K562 (cell line): ENCODE results near the gene CYB5R2. TPM values are rescaled to one million over a fixed set of nuclear protein-coding genes. Genes with fewer than 3 reads are reported as not detected.

Experiments
- ATAC-seq: fragments of 200-7000 bp; cut with Tn5 transposase; 3 replicates; pipeline ENCODE4 v1.9.1; 2020; ENCODE audit warnings: moderate library complexity
- BruUV-seq: library from RNA; stranded (reverse); fragments of 400-500 nt; replicated peaks from 2 replicates; lab custom pipeline; 2021; lab: Mats Ljungman, UMichigan
- CTCF ChIA-PET: fragments of 300-600 bp; formaldehyde crosslinking; extraction: SDS; loops from one replicate; lab custom pipeline; 2021; ENCODE audit warnings: low intra/inter-chr PET ratio; lab: Yijun Ruan, JAX
- POLR2A ChIA-PET: fragments of 300-600, 350-650 bp; sonication (Branson Sonifier 250); formaldehyde crosslinking; extraction: SDS; loops from one replicate; lab custom pipeline; 2021; ENCODE audit warnings: antibody characterized with exemption, inconsistent platforms; lab: Yijun Ruan, JAX
- DNase-seq, 4 experiments: peaks; one replicate each; pipeline versions ENCODE4 v3.0.0 to v3.0.0-alpha.2; 2011 to 2018; ENCODE audit warnings: low spot score in 3 of 4, mixed read lengths in 3 of 4; ENCODE audit errors: extremely low read depth in 1 of 4
- FAIRE-seq: peaks from 2 replicates; lab custom pipeline; 2011; peaks lifted over from hg19 to GRCh38; lab: Jason Lieb, UNC
- H2AFZ ChIP-seq: 2 replicates; pipeline ENCODE4 v1.6.0; 2011; ENCODE audit warnings: low read depth, low read length, control low read depth, inconsistent platforms
- H3K27ac ChIP-seq: fragments of 200-600 bp; 3 replicates; pipeline ENCODE4 v1.8.0; 2011; ENCODE audit warnings: low read depth, mild to moderate bottlenecking, control low read depth, inconsistent platforms, low read length, moderate library complexity, mixed read lengths; ENCODE audit errors: extremely low read depth
- H3K27me3 ChIP-seq, 2 experiments: fragments of 300-600 bp in 1 of 2; 2 replicates in 1 of 2; 3 replicates in 1 of 2; pipeline versions ENCODE4 v1.6.0 to v1.8.0; 2011; ENCODE audit warnings: inconsistent platforms in 2 of 2, low read length in 2 of 2, mild to moderate bottlenecking in 1 of 2, mixed read lengths in 1 of 2, moderate library complexity in 1 of 2; ENCODE audit not compliant: control insufficient read depth in 2 of 2, insufficient read depth in 2 of 2
- H3K36me3 ChIP-seq: fragments of 300-600 bp; 3 replicates; pipeline ENCODE4 v1.8.0; 2011; ENCODE audit warnings: mild to moderate bottlenecking, low read length, inconsistent platforms; ENCODE audit not compliant: control insufficient read depth, insufficient read depth
- H3K4me1 ChIP-seq, 2 experiments: fragments of 200-600 bp in 1 of 2; replicated peaks in 1 of 2; 2 replicates in 1 of 2; 3 replicates in 1 of 2; pipeline versions ENCODE4 v1.5.1 to v1.8.0; 2011; ENCODE audit warnings: inconsistent platforms in 2 of 2, low read length in 2 of 2, mild to moderate bottlenecking in 1 of 2, mixed read lengths in 1 of 2, moderate library complexity in 1 of 2; ENCODE audit not compliant: control insufficient read depth in 2 of 2, insufficient read depth in 2 of 2
- H3K4me2 ChIP-seq: 2 replicates; pipeline ENCODE4 v1.6.1; 2011; ENCODE audit warnings: low read length, control low read depth, inconsistent platforms, mixed read lengths; ENCODE audit not compliant: insufficient read depth
- H3K4me3 ChIP-seq: fragments of 200-600 bp; sonication (generic), shearing (Covaris generic); 2 replicates; pipeline ENCODE4 v1.5.1; 2016; ENCODE audit warnings: control low read depth, inconsistent platforms
- H3K79me2 ChIP-seq: fragments of 200-600 bp; 3 replicates; pipeline ENCODE4 v1.8.0; 2011; ENCODE audit warnings: low read length, inconsistent platforms; ENCODE audit not compliant: control insufficient read depth, insufficient read depth
- H3K9ac ChIP-seq, 2 experiments: 2 replicates each; pipeline versions ENCODE4 v1.6.0 to v1.6.1; 2011; ENCODE audit warnings: low read depth in 2 of 2, low read length in 2 of 2, control low read depth in 1 of 2, inconsistent platforms in 1 of 2, mild to moderate bottlenecking in 1 of 2, mixed read lengths in 1 of 2; ENCODE audit not compliant: insufficient read depth in 1 of 2
- H3K9me1 ChIP-seq: one replicate; pipeline ENCODE4 v1.6.0; 2011; ENCODE audit warnings: inconsistent platforms, mild to moderate bottlenecking, low read length, moderate library complexity; ENCODE audit not compliant: control insufficient read depth, insufficient read depth
- H3K9me3 ChIP-seq: replicated peaks from 2 replicates; pipeline ENCODE4 v1.5.1; 2011; ENCODE audit warnings: low read depth, low read length, inconsistent platforms; ENCODE audit not compliant: control insufficient read depth, insufficient read depth
- H4K20me1 ChIP-seq: replicated peaks from 2 replicates; pipeline ENCODE4 v1.6.1; 2011; ENCODE audit warnings: low read length, inconsistent platforms, mixed read lengths; ENCODE audit not compliant: control insufficient read depth, insufficient read depth
- MAFG ChIP-seq: fragments of 450-650 bp; conservative IDR thresholded peaks from 2 replicates; pipeline ENCODE4 v1.6.1; 2016; ENCODE audit warnings: missing genetic modification characterization, missing compliant biosample characterization
- SMARCA5 ChIP-seq: fragments of 450-650 bp; IDR thresholded peaks from 2 replicates; pipeline ENCODE4 v1.6.1; 2016
- SPI1 ChIP-seq: IDR thresholded peaks from 2 replicates; pipeline ENCODE4 v1.6.1; 2011; ENCODE audit warnings: low read depth, low read length, control low read depth, borderline replicate concordance
- WGBS: fragments of 100-300 bp; shearing (Covaris generic); methylation state at CpG from one replicate; pipeline ENCODE4 v1.1.6; 2016; ENCODE audit warnings: low coverage, mixed read lengths; ENCODE audit not compliant: insufficient coverage; ENCODE audit errors: missing lambda C conversion rate; 5-methylcytosine and 5-hydroxymethylcytosine counted together
- in situ Hi-C: fragments of 300-500 bp; cut with MboI; formaldehyde crosslinking; loops from 4 replicates; pipeline ENCODE4 v1.15.0; 2018; ENCODE audit warnings: inconsistent platforms, mixed read lengths
- intact Hi-C: fragments of 100-400 bp; cut with micrococcal nuclease; formaldehyde crosslinking; loops from 2 replicates; pipeline ENCODE4 v1.14.2; 2022
- polyA plus RNA-seq, 8 experiments: library from polyadenylated mRNA; depleted of rRNA in 4 of 8; stranded (reverse) in 5 of 8; unstranded in 3 of 8; fragments of >200 nt; fragmentation: Nextera tagmentation in 2 of 8; fragmentation: Illumina TruSeq in 1 of 8; extraction: Ambion mirVana in 2 of 8; extraction: Trizol in 1 of 8; gene quantifications; 2 replicates each; pipeline versions ENCODE4 v1.2.1 to v1.2.3, GENCODE V29; 2011 to 2014; ENCODE audit warnings: inconsistent platforms in 1 of 8, missing spikeins in 1 of 8
- total RNA-seq, 7 experiments: library from RNA; depleted of rRNA in 6 of 7; stranded (reverse); fragments of >200 nt in 6 of 7; fragmentation: Illumina TruSeq in 2 of 7; extraction: Trizol in 2 of 7; gene quantifications; 2 replicates each; pipeline versions ENCODE4 v1.2.1 to v1.2.3, GENCODE V29; 2011 to 2021; ENCODE audit warnings: low replicate concordance in 1 of 7
- TF ChIP-seq, protein P1 (sequence below): fragments of 250-450 bp; sonication (Bioruptor Pico); IDR thresholded peaks from 2 replicates; pipeline ENCODE4 v1.5.0; 2021

The CYB5R2 gene
- total and polyA plus RNA-seq, 9 of the 15 experiments (the other 6 are each of a cell fraction or from before 2014, with no cell fraction given), result 8.2 to 28.7 (median 13.6) TPM

DNA sequence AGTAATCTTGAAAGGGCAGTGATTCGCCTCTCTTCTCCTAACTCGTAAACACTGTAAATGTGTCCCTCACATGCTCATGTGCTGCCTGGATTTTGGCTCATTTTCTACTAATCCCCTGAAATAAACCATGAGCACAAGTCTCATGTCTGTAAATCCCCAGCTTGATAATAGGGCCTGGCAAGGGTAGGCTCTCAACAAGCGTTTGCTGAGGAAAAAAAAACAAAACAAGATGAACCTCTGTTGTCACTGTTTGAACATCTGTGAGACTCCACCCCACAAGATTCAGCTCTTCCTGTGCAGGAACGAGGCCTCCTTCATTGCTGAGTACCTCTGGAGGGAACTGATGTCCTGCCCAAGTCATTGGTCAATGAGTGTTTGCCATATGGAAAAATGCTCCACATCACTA is 4.5 kb upstream of the CYB5R2 start:
- Histone ChIP-seq H3K27ac (no peak overlapping the region), H3K4me3 (no peak overlapping the region), H3K36me3 (no peaks in the 10 kb centered on the region), H2AFZ (no peak overlapping the region), H3K27me3 (peaks cover 0 to 16% of the 10 kb centered on the region in 2 experiments; a peak in 2 of 5 replicates), H3K9me3 (no peaks in the 10 kb centered on the region), H3K79me2 (no peaks in the 10 kb centered on the region), H4K20me1 (no peaks in the 10 kb centered on the region), H3K9ac (no peak overlapping the region), H3K9me1 (no peaks in the 10 kb centered on the region), H3K4me2 (no peak overlapping the region), H3K4me1 (peaks cover 0 to 12% of the 10 kb centered on the region in 2 experiments; a peak in 3 of 5 replicates)
- no peak for ATAC-seq
- intact Hi-C loops (no loop called here), in situ Hi-C loops (no loop called here)
- ChIA-PET POLR2A (interaction anchor here (0.6 kb wide), 1 partner anchor 9 kb away, joined by 3 read pairs; no protein-coding TSS in a partner anchor), CTCF (no interaction called here)
- WGBS, result 1% methylated on average over 4 of the region's 4 CpGs
- no peak for FAIRE-seq
- TF ChIP-seq MAFG (tag), result no peak
- no TSS peak for BruUV-seq
- DNase-seq, result no peak

DNA sequence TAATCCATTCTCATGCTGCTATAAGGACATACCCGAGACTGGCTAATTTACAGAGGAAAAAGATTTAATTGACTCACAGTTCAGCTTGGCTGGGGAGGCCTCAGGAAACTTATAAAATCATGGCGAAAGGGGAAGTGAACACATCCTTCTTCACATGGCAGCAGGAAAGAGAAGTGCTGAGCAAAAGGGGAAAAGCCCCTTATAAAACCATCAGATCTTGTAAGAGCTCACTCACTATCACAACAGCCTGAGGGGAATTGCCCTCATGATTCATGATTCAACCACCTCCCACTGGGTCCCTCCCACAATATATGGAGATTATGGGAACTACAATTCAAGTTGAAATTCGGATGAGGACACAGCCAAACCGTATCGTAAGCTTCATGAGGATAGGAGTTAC is 3.8 kb upstream of the CYB5R2 start:
- Histone ChIP-seq H3K9me1 (no peaks in the 10 kb centered on the region), H3K9me3 (no peaks in the 10 kb centered on the region), H3K27me3 (peaks cover 0 to 18% of the 10 kb centered on the region in 2 experiments; a peak in 2 of 5 replicates), H3K4me3 (no peak overlapping the region), H2AFZ (no peak overlapping the region), H3K9ac (no peak overlapping the region), H3K4me2 (no peak overlapping the region), H3K4me1 (peaks cover 0 to 12% of the 10 kb centered on the region in 2 experiments; a peak in 3 of 5 replicates), H3K36me3 (no peaks in the 10 kb centered on the region), H3K79me2 (no peaks in the 10 kb centered on the region), H3K27ac (no peak overlapping the region), H4K20me1 (no peaks in the 10 kb centered on the region)
- intact Hi-C loops (no loop called here), in situ Hi-C loops (no loop called here)
- BruUV-seq, result no TSS peak
- TF ChIP-seq, protein P1, sequence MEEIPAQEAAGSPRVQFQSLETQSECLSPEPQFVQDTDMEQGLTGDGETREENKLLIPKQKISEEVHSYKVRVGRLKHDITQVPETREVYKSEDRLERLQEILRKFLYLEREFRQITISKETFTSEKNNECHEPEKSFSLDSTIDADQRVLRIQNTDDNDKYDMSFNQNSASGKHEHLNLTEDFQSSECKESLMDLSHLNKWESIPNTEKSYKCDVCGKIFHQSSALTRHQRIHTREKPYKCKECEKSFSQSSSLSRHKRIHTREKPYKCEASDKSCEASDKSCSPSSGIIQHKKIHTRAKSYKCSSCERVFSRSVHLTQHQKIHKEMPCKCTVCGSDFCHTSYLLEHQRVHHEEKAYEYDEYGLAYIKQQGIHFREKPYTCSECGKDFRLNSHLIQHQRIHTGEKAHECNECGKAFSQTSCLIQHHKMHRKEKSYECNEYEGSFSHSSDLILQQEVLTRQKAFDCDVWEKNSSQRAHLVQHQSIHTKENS (CRISPR knock-in tag), result no peak
- TF ChIP-seq SPI1 (peak; percentile 40; the same call in 1 of the 2 replicates), SMARCA5 (no peak)
- FAIRE-seq (no peak), ATAC-seq (no peak), DNase-seq (no peak)
- WGBS, result 9% methylated on average over 5 of the region's 5 CpGs
- ChIA-PET POLR2A (no interaction called here), CTCF (no interaction called here)
